ENCODE results near the gene ETV3L.

GRCh38 chr1:157080714-157081113 lies 18.9 kb downstream of the ETV3L start:
- TF ChIP-seq CTCF (IDR thresholded peaks at IDR 0.05) = no peak
- TF ChIP-seq POLR2AphosphoS5 (IDR thresholded peaks at IDR 0.05; ENCODE audit: low read depth, low read length) = no peak
- TF ChIP-seq REST (IDR thresholded peaks at IDR 0.05; ENCODE audit: insufficient read depth in 1 of 2, low read depth in 2 of 2, low read length in 1 of 2) = no peak
- TF ChIP-seq SIN3A (IDR thresholded peaks at IDR 0.05; ENCODE audit: borderline replicate concordance, insufficient read depth, low read depth, low read length) = no peak
- TF ChIP-seq TCF7L2 (IDR thresholded peaks at IDR 0.05; ENCODE audit: low read depth, low read length) = no peak
